HG03045 (cell line): ENCODE results near the gene PPP4C.
"Not testable (repeated sequence)": the region's sequence is repeated elsewhere in the genome, so short reads cannot be mapped to it uniquely, and the experiment has no call there.

Source experiments
- ATAC-seq: cut with Tn5 transposase; IDR thresholded peaks from one replicate; pipeline ENCODE4 v1.9.1; 2021; ENCODE audit warnings: mild to moderate bottlenecking, moderate library complexity; ENCODE audit not compliant: unreplicated experiment

The PPP4C gene

DNA sequence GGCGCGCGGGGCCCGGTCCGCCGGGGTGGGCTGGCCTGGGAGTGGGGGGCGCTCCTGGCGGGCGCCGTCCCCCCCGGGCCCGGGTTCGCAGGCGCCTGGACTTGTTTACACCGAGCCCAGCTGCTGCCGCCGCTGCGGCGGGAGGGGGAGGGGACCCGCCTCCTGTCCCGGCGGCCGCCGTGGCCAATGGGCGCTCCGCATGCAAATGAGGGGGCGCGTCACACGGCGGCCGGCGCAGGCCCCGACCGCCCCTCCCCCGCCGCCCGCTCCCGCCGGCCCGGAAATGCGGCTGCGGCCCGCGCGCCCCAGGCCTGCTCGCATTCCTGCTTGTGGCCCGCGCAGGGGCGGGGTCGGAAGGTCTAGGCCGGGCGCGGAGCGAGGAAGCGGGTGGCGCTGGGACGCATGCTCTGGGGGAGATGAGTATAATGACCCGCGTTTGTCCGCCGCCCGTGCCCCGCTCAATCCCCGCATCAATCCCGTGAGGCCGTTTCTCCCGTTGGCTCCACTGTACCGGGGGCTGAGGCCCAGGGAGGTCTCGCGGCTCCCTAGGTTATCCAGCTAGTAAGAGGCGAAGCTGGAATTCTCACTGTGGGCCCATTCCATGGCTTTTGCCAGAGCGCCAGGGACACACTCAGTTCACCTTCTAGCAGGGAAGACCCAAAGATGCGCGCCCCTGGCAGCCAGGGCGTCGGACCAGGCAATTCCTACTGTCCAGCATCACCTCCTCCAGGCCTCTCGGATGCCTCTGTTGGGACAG is 20.5 kb downstream of the PPP4C start, which contains the start of gene YPEL3:
Gene YPEL3, minus strand, starts transcription at position 109 of the 757 bp plus-strand sequence. CDS start 731 bp downstream, outside the sequence.
- ATAC-seq = peak; percentile 55

DNA sequence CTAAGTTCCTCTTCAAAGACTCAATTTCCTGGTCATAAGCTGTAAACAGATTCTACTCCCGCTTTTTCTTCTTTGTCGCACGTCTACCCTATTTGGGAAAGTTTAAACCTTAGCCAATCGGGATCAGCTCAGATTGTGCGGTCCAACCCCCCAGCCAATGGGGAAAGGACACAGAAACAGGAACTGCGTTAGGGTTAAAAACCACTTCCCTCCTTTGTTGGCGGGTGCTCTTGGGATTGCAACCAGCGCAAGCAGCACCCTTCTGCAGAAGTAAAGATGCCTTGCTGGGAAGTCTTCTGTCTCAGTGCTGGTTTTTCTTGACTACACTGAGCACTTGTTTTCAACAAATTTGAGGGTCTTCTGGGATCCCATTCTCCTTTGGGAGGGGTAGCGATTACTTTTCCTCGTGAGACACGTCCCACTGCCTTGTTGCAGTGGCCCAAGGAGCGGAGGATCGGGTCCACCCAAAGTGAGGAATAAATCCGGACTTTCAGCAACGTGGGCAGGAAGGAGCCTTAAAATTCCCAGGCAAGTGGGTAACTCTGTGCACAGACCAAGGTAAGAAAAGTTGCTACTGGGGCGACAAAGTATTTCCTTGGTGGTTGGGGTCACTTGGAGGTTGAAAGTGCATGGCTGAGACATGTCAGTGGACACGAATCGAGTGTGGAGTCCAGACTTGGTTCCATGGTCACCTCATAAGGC is 21.2 kb downstream of the PPP4C start:
- ATAC-seq = no peak

DNA sequence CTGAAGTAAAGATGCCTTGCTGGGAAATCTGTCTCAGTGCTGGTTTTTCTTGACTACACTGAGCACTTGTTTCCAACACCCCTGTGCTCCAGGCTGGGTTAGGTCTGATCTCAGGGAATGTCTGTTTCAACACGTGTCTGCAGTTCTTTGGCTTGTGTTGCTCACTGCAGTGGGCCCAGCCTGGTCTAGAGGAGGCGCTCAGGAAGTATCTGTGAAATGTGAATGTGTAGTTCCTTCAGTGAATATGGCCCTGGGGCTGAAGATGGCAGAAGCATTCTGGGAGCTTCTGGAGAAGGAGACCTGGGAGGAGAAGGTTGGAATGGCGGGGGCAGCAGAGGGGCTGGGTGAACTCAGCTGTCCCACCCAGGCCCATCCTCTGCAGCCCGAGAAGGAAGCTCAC is 28.3 kb downstream of the PPP4C start:
- ATAC-seq = no peak

DNA sequence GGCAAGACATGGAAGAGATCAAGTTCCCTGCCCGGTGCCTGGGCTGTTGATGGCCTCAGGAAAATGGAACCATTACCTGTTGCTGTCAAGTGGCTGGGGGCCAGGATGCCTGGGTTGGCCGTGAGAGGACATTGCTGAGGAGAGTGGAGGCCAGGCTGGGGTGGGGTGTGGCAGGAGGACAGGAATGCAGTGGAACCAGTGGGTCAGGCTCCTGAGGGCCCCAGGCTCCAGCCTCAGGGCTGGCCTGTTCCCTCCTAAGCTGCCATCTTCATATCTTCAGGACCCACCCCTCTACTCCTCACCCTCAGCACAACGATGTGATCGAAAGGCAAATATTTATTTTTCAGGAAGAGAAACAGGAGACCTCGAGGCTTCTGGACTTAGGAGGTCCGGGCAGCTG is 28.7 kb downstream of the PPP4C start:
- ATAC-seq = no peak

DNA sequence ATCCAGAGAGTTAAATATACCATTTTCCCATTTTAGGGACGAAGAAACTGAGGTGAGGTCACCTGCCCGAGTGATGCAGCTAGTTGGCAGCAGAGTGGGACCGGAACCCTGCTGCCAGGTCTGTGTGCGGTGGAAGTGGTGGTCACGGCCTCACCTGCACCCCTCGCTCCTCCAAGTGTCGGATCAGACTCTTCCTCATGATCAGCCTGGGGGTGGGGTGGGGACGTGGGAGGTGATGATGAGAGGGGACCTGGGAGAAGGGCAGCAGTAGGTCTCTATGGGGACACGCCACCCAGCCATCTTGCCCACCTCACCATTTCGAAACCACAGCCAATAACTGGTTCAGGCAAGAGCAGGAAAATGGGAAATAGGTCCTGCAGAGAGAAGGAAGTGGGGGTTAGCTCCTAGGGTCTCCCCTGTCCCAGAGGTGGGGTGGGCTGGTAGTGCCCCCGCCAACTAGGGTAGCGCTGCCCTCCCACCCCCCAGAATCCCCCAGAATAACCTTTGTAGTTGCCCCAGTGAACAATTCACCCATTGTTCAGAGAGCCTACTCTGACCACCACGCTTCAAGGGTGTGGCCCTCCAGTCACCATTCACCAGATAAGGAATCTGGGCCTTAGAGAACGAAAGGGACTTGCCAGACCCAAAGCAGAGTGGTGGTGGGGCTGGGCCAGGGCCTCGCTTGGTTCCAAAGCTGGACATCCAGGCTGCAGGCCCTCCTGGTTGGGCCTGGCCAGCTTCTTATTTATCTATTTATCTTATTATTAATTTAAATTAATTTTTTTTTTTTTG is 32.5 kb downstream of the PPP4C start:
- ATAC-seq = no peak

DNA sequence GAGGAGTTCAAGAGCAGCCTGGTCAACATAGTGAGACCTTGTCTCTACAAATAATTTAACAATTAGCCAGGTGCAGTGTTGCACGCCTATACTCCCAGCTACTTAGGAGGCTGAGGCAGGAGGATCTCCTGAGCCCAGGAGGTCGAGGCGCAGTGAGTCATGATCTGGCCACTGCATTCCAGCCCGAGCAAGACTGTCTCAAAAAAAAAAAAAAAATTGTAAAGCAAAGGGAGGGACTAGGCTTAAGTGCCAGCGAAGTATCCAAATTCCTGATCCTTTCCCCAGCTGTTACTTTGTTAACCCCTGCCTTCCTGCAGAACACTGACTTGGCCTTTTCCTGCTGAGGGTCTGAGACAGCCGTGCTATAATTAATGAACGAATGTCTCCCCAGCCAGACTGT is 34.9 kb downstream of the PPP4C start:
- ATAC-seq = no peak

DNA sequence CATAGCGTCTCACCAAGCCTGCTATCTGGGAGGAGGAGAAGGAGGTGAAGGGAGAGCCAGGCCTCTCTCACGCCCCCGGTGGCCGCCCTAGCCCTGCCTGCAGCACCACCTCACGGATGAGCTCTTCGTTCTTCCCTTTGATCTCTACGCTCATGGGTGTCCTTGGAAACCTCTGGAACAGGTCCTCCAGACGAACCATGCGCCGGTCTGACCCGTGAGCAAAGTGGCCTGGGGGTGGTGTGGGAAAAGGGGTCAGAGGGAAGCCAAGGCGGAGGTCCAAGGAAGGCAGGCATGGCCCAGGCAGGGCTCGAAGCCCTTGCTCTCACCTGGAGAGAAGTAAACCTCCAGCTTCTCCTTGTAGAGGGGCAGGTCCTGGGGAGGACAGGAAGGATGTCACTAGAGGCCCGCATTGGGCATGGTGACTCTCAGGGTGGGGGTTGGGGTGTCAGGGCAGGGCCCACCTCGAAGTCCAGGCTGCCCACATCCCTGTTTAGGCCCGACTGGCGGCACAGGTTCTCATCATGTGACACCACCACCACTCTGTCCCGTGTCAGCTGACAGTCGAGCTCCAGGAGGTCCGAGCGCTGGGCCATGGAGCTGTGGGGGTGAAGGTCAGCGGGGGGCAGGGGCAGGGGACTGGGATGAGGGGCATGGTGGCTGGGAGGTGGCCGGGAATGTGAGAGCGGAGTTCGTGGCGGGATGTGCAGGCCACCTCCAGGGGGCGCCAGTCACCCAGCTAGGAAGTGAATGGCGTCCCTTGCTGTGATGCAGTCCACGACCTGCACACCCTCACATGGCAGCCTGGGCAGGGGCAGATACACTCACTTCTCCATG is 36.6 kb downstream of the PPP4C start:
- no peak for ATAC-seq

DNA sequence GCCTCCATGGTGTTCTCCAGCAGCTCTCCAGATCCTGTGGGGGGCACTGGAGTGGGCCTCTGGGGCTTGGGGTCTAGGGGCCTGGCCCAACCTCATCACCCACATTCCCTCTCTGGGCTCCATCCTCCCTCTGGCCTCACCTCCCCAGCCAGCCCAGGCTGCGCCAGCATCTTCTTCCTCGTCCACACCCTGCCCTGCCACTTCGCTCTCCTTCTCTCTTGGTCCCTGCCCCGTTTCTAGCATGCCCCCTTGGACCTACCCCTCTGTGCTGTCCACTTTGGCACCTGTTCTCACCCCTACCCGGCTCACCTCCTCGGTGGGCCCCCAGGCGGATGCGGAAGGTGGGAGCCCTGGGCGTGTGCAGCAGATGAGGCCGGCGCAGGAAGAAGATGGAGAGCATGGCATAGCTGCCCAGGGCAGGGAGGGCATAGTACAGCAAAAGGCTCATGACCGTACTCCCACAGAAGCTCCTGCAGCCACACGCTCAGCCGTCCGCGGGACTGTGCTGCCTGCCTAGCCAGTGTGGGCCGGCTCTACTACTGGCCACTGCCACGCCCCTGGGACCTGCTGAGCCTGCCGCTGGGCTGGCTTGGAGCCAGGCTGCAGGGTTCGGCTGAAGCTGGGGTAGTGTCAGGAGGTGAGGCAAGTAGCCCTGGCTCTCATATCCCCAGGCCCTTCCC is 37.4 kb downstream of the PPP4C start, which contains the start of gene GDPD3:
Gene GDPD3, minus strand, starts transcription at position 507 of the 680 bp plus-strand sequence. Its CDS starts 59 bp downstream, at position 448.
- ATAC-seq = no peak

DNA sequence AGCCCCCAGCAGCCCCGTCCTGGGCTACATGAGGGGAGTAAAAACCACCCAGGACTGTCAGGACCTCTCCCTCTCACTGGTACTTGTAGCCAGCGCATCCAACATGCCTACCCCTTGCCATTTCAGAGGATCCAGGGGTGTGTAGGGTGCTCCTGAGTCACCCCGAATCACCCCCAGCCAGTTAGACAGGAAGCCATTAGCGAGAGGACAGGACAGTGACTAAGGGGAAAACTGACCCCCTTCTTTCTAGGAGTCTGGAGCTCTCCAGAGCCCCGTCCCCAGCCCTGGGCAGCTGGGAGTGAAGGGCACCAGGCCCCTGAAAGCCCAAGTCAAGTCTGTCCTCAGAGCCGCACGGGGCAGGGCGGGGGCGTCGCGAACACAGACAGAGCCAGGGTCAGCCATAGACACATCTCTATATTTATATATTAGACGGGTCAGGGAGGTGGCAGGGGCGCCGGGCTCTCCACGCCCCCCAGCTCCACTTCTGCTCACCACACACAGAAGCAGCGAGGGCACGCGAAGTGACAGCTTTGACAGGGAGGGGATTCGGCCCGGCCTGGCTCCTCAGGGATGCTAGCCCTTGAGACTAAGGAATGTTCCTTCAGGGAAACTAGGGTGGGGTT is 38.0 kb downstream of the PPP4C start:
- ATAC-seq = no peak

DNA sequence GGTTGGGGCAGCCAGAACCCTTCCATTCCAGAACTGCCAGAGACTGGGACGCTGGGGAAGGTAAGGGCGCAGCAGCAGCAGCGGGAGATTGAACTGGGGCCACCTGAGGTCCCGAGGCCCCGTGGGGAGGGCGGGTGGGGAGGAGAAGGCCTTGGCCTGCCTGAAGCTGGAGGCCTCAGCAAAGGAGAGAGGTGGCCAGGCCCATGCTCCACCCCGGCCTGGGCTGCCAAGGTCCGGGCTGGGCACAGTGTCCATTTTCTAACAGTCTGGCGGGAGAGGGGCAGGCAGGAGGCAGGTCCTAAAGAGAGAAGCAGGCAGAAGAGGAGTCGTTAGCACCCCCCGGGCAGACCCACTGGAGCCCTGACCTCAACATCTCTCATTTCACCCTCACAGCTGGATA is 38.6 kb downstream of the PPP4C start:
- ATAC-seq = no peak

DNA sequence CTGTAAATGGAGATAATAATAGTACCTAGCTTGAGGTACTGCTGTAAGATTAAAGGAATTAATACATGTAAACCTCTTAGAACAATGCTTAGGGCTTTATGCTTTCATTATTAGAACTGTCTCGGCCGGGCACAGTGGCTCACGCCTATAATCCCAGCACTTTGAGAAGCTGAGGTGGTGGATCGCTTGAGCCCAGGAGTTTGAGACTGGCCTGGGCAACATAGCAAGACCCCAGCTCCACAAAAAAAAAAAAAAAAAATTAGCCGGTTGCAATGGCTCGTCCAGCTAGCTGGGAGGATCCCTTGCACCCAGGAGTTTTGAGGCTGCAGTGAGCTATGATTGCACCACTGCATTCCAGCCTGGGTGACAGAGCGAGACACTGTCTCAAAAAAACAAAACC is 39.0 kb downstream of the PPP4C start:
- not testable (repeated sequence) for ATAC-seq

DNA sequence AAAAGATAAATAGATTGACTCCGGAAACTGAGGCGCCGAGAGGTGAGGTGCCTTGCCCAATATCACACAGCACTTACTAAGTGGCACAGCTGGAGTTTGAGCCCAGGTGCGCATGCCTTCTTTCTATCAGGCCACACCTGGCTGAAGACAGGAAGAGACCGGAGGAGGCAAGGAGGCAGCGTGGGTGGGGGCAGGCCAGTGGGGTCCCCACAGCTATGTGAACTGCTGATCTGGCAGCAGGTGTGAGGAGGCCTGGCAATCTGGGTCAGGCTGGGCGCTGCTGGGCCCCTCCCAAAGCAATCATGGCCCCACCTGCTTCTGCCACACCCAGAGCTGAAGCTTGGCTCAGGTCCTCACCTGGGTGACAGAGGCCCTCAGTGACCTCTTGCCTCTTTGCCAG is 39.4 kb downstream of the PPP4C start:
- no peak for ATAC-seq

DNA sequence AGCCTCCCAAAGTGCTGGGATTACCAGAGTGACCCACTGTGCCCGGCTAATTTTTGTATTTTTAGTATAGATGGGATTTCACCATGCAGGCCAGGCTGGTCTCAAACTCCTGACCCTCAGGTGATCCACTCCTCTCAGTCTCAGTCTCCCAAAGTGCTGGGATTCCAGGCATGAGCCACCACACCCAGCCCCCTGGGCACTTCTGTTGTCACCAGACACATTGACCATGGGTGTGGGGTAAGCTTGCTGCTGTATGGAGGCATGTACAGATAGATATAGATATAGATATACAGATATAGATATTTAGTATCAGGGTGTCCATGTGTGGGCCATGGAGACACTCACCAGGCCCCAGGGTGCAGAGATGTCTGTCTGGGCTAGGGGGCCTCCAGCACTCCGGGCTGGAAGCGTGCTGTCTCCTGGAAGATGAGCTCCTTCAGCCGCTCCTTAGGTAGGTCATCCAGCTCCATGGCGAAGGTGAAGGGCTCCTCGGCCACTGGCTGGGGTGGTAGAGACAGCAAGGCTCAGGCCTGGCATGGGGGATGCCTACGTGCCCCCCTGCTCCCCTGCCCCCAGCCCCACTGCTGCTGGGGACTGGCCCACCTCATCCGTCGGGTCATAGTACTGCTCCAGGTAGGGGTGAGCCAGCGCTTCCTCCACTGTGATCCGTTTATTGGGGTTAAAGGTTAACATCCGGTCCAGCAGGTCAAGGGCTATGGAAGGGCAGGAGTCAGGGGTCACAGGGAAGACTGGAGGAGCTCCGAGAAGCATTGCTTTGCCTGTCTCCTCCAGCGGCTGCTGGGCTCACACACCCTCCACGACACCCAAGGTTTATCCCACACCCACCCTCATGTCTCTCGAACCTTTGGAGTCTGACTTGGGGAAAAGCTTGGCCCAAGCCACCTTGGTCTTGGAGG is 40.8 kb downstream of the PPP4C start:
- ATAC-seq = no peak

DNA sequence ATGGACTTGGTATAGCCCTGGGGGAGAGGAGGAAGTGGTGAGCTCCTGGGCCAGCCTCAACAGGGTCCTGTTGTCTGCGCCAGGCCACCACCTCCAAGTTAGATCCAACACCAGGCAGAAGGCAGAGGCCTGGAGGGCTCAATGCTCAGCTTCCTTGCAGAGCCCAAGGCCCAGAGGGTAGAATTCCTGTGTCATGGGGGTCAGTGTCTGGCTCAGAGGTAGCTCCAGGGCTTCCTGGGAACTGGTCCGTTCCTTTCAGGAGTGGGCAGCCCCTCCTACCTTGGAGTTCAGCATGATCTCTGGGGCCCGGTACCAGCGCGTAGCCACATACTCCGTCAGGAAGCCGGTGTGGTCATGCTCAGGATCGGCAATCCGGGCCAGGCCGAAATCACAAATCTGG is 42.0 kb downstream of the PPP4C start:
- ATAC-seq = no peak

DNA sequence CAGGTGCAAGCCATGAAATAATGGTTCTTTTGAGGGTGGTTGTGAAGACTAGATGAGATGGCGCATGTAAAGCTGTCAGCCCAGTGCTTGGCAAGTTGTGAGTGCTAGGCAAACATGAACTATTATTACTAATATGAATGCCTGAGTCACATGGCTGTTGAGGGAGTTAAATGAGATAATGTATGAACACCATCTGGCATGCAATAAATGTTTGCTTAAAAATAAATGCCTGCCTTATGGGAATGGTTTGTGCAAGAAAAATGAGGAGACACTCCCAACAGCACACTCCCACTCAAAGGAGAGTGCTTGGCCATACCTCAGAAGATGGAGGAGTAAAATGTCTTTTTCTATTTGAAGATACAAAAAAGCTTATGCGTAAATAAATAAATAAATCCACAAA is 43.6 kb downstream of the PPP4C start:
- ATAC-seq = no peak

DNA sequence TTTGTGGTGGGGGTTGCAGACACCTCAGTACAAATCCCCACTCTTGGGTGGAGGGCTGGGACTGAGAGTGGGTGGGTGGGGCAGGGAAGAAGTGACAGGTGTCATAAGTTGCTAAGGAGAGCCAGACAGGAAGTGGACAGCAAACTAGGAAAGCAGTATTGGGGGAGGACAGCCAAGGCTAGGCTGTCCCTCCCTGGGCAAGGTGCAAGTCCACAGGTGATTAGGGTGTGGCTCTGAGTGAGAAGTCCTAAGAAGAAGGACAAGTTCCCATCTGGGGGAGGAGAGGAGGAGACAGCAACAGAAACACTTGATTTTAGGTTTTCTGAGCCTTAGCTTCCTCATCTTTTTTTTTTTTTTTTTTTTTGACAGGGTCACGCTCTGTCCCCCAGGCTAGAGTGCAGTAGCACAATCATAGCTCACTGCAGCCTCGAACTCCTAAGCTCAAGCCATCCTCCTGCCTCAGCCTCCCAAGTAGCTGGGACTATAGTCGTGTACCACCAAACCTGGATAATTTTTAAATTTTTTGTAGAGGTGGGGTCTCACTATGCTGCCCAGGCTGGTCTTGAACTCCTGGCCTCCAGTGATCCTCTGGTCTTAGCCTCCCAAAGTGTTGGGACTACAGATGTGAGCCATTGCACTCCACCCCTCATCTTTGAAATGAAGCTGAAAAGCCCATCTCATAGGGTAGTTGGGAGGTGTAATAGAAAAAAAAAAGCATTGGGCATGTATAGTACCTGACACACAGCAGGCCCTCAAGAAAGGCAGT is 44.7 kb downstream of the PPP4C start:
- no peak for ATAC-seq

DNA sequence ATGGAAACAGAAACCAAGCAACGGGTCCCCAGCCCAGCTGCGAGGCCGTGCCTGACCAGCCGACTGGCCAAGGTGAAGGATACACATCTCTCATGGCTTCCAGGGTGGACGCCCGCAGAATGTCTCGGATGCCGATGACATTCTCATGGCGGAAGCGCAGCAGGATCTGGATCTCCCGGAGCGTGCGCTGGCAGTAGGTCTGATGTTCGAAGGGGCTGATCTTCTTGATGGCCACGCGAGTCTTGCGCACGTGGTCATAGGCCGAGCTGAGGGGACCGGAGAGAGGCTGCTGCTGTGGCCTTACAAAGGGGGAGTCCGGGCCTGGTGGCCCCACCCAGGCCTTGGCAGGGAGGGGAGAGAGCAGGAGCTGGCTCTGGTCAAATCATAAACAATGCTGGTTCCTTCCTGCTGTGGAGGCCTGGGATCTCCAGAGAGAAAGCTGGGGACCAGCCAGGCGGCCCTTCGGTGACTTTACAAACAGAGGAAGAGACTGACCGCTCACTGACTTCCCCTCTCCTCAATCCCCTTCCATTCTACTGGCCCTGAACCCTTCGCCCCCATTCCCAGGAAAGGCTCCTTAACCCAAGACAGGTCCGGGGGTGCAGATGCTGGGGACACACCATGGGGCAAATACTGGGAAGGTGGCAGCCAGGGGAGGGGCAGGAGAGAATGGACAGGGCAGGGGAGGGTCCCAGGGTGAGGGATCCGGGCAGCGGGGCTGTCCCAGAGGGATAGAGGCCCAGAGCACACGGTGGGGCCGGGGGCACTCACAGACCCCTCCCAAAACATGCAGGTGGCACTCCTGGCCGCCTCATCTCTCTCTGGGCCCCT is 46.2 kb downstream of the PPP4C start:
- ATAC-seq = no peak
